Endothelial cell of umbilical vein (primary cell): ENCODE measurements around the gene GNB1. TPM values are rescaled to one million over a fixed set of nuclear protein-coding genes. Genes with fewer than 3 reads are reported as not detected.

Experiments
- BruUV-seq: library from RNA; stranded (reverse); fragments of 400-500 nt; replicated peaks from 2 replicates; lab custom pipeline; 2021; lab: Mats Ljungman, UMichigan
- CTCF ChIA-PET: fragments of 300-600, 350-600 bp; sonication (Branson Sonifier 250); formaldehyde crosslinking; loops from one replicate; lab custom pipeline; 2021; ENCODE audit warnings: antibody characterized with exemption, inconsistent platforms; lab: Charles Lee
- POLR2A ChIA-PET: fragments of 300-600, 350-600 bp; sonication (Branson Sonifier 250); formaldehyde crosslinking; loops from one replicate; lab custom pipeline; 2021; ENCODE audit warnings: antibody characterized with exemption, inconsistent platforms; lab: Charles Lee
- DNase-seq: peaks from one replicate; pipeline ENCODE4 v3.0.0-alpha.2; 2011; ENCODE audit warnings: low read depth, low spot score
- FAIRE-seq: peaks from 2 replicates; lab custom pipeline; 2011; peaks lifted over from hg19 to GRCh38; lab: Jason Lieb, UNC
- H2AFZ ChIP-seq: 2 replicates; pipeline ENCODE4 v1.6.0; 2012; ENCODE audit warnings: low read depth, low read length, control low read depth, inconsistent platforms
- H3K27ac ChIP-seq: 2 replicates; pipeline ENCODE4 v1.5.1; 2011; ENCODE audit warnings: low read depth, mild to moderate bottlenecking, control low read depth, low read length, moderate library complexity; ENCODE audit not compliant: insufficient read depth
- H3K27me3 ChIP-seq, 2 experiments: 2 replicates each; pipeline versions ENCODE4 v1.6.0 to v1.6.1; 2011; ENCODE audit warnings: low read length in 2 of 2, mixed read lengths in 1 of 2; ENCODE audit not compliant: control insufficient read depth in 2 of 2, insufficient read depth in 2 of 2
- H3K36me3 ChIP-seq, 2 experiments: 2 replicates in 1 of 2; 3 replicates in 1 of 2; pipeline ENCODE4 v1.5.1; 2011; ENCODE audit warnings: low read length in 2 of 2, mild to moderate bottlenecking in 1 of 2, moderate library complexity in 1 of 2; ENCODE audit not compliant: control insufficient read depth in 2 of 2, insufficient read depth in 2 of 2; ENCODE audit errors: extremely low read depth in 1 of 2
- H3K4me1 ChIP-seq: 3 replicates; pipeline ENCODE4 v1.5.1; 2011; ENCODE audit warnings: mild to moderate bottlenecking, low read length; ENCODE audit not compliant: control insufficient read depth, insufficient read depth; ENCODE audit errors: extremely low read depth
- H3K4me2 ChIP-seq: 2 replicates; pipeline ENCODE4 v1.6.1; 2011; ENCODE audit warnings: low read length, control low read depth, mixed read lengths; ENCODE audit not compliant: insufficient read depth
- H3K4me3 ChIP-seq, 3 experiments: fragments of 200-600 bp in 1 of 3; sonication (generic), shearing (Covaris generic) in 1 of 3; replicated peaks in 1 of 3; 2 replicates each; pipeline ENCODE4 v1.5.1; 2011 to 2016; ENCODE audit warnings: control low read depth in 3 of 3, low read length in 3 of 3, mild to moderate bottlenecking in 2 of 3, inconsistent platforms in 1 of 3, low read depth in 1 of 3, moderate library complexity in 1 of 3; ENCODE audit not compliant: insufficient read depth in 1 of 3
- H3K79me2 ChIP-seq: 2 replicates; pipeline ENCODE4 v1.6.0; 2012; ENCODE audit warnings: low read length, inconsistent platforms; ENCODE audit not compliant: control insufficient read depth, insufficient read depth
- H3K9ac ChIP-seq: replicated peaks from 2 replicates; pipeline ENCODE3; 2011; ENCODE audit warnings: low read length, control low read depth; ENCODE audit not compliant: insufficient read depth; ENCODE audit errors: extremely low read depth
- H3K9me1 ChIP-seq: replicated peaks from 3 replicates; pipeline ENCODE4 v1.6.0; 2011; ENCODE audit warnings: mild to moderate bottlenecking, low read length; ENCODE audit not compliant: control insufficient read depth, insufficient read depth; ENCODE audit errors: extremely low read depth
- H3K9me3 ChIP-seq: replicated peaks from 2 replicates; pipeline ENCODE4 v1.5.1; 2012; ENCODE audit warnings: low read length, inconsistent platforms; ENCODE audit not compliant: control insufficient read depth, insufficient read depth
- H4K20me1 ChIP-seq: replicated peaks from 2 replicates; pipeline ENCODE3; 2011; ENCODE audit warnings: mild to moderate bottlenecking, low read length; ENCODE audit not compliant: control insufficient read depth, insufficient read depth; ENCODE audit errors: extremely low read depth
- EZH2 ChIP-seq: IDR thresholded peaks from 2 replicates; pipeline ENCODE4 v1.6.1; 2012; ENCODE audit warnings: borderline replicate concordance, low read depth, mild to moderate bottlenecking, moderate library complexity, low read length, inconsistent platforms; ENCODE audit not compliant: severe bottlenecking
- FOS ChIP-seq: IDR thresholded peaks from 2 replicates; pipeline ENCODE4 v1.6.1; 2011; ENCODE audit warnings: mild to moderate bottlenecking, low read length, moderate library complexity, borderline replicate concordance; ENCODE audit not compliant: insufficient read depth
- POLR2AphosphoS5 ChIP-seq: IDR thresholded peaks from 2 replicates; pipeline ENCODE4 v1.6.1; 2012; ENCODE audit warnings: low read depth, mild to moderate bottlenecking, control low read depth, low read length, moderate library complexity; ENCODE audit not compliant: insufficient read depth
- dilution Hi-C: fragments of 300-500 bp; cut with MboI; formaldehyde crosslinking; loops from one replicate; pipeline ENCODE4 v1.15.0; 2019; ENCODE audit warnings: low sequenced_read_pairs; ENCODE audit not compliant: extremely low pct_ligation_motif_present
- intact Hi-C: fragments of 100-400 bp; cut with micrococcal nuclease; formaldehyde crosslinking; loops from one replicate; pipeline ENCODE4 v1.10.0; 2022
- polyA plus RNA-seq, 4 experiments: library from polyadenylated mRNA; depleted of rRNA in 3 of 4; stranded (reverse) in 3 of 4; unstranded in 1 of 4; fragments of >200 nt; gene quantifications; 2 replicates each; pipeline versions ENCODE4 v1.2.1 to v1.2.3, GENCODE V29; 2011 to 2012; ENCODE audit warnings: missing spikeins in 1 of 4
- total RNA-seq: library from RNA; stranded (reverse); gene quantifications from 2 replicates; pipeline ENCODE4 v1.2.3, GENCODE V29; 2021
- TF ChIP-seq, protein P1 (sequence below): IDR thresholded peaks from 2 replicates; pipeline ENCODE4 v1.6.1; 2011; ENCODE audit not compliant: insufficient read depth, insufficient read length
- TF ChIP-seq, protein P2 (sequence below), 2 donors: IDR thresholded peaks; 1 replicate in 1 of 2; 2 replicates in 1 of 2; pipeline ENCODE4 v1.5.1; 2011; ENCODE audit warnings: low read length in 2 of 2, mild to moderate bottlenecking in 2 of 2, moderate library complexity in 2 of 2, control low read depth in 1 of 2, inconsistent platforms in 1 of 2, low read depth in 1 of 2; ENCODE audit not compliant: insufficient read depth in 1 of 2; ENCODE audit errors: extremely low read depth in 1 of 2

The GNB1 gene
- total and polyA plus RNA-seq, 2 donors (not counting 3 experiments of a cell fraction or from before 2014, with no cell fraction given): 501 to 529 TPM

DNA sequence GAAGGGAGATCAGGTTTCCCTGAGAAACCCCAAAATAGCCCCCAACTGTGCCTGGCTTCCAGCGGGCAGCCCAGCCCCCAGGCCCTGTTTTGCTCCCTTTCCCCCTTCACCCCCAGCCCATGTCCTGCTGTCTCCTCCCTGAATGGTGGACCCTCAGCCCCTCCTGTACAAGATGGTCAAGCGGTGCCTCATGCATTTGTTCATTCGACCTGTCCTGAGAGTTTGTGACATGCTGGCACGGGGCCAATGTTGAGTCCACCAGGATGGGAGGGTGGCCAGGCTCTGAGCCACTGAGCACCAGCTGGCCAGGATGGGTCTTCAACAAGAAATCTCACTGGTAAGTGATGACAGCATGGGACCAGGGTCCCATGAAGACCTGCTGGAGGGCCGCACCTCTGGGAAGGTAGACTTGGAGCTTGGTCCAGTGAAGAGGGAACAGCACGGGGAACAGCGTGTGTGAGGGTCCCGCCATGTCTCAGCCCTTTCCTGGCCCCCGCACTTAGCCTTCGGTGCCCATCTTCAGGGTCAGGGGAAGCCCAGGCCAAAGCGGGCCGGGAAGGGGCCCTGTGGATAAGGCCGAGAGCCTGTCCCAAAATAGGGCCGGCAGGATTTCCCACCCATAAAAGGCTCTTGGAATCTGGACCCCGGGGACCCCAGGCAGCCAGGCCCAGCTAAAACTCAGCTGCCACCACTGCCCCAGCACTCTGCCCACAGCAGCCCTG is 24.2 kb upstream of the GNB1 start, which contains the start of gene CALML6:
CALML6 (plus strand) TSS at position 290 of the 722 bp plus-strand sequence; CDS start at position 311, 21 bp downstream.
- FAIRE-seq (no peak), DNase-seq (no peak)
- no peak within 1 kb of the TSS for H3K4me3 ChIP-seq
- intact Hi-C loops: loop anchor here (10.0 kb wide), 1 partner anchor 220 kb away; no protein-coding TSS in a partner anchor
- no peaks in the 10 kb centered on the region for H3K9me3 ChIP-seq
- no peaks in the 10 kb centered on the region for H3K36me3 ChIP-seq
- TF ChIP-seq FOS: no peak
- TF ChIP-seq, protein P1, sequence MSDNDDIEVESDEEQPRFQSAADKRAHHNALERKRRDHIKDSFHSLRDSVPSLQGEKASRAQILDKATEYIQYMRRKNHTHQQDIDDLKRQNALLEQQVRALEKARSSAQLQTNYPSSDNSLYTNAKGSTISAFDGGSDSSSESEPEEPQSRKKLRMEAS: no peak
- TF ChIP-seq, protein P2, sequence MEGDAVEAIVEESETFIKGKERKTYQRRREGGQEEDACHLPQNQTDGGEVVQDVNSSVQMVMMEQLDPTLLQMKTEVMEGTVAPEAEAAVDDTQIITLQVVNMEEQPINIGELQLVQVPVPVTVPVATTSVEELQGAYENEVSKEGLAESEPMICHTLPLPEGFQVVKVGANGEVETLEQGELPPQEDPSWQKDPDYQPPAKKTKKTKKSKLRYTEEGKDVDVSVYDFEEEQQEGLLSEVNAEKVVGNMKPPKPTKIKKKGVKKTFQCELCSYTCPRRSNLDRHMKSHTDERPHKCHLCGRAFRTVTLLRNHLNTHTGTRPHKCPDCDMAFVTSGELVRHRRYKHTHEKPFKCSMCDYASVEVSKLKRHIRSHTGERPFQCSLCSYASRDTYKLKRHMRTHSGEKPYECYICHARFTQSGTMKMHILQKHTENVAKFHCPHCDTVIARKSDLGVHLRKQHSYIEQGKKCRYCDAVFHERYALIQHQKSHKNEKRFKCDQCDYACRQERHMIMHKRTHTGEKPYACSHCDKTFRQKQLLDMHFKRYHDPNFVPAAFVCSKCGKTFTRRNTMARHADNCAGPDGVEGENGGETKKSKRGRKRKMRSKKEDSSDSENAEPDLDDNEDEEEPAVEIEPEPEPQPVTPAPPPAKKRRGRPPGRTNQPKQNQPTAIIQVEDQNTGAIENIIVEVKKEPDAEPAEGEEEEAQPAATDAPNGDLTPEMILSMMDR (IDR thresholded peaks at IDR 0.05; ENCODE audit: extremely low read depth in 1 of 2, insufficient read depth in 1 of 2, low read depth in 1 of 2, low read length in 2 of 2): no peak
- no peak for TF ChIP-seq EZH2
- TF ChIP-seq POLR2AphosphoS5: no peak
- POLR2A ChIA-PET: no interaction called here
- BruUV-seq: no TSS peak
- no peaks in the 10 kb centered on the region for H3K27me3 ChIP-seq
- H4K20me1 ChIP-seq: no peaks in the 10 kb centered on the region
- no peaks in the 10 kb centered on the region for H3K79me2 ChIP-seq
- dilution Hi-C loops: no loop called here
- no peak within 1 kb of the TSS for H3K27ac ChIP-seq
- CTCF ChIA-PET: interaction anchor here (1.4 kb wide), 1 partner anchor 9 kb away, joined by 5 read pairs; no protein-coding TSS in a partner anchor
- no peak within 1 kb of the TSS for H3K4me2 ChIP-seq
- H3K4me1 ChIP-seq: peaks cover 5% of the 10 kb centered on the region
- H2AFZ ChIP-seq: no peak within 1 kb of the TSS
- H3K9me1 ChIP-seq: no peaks in the 10 kb centered on the region
- H3K9ac ChIP-seq: no peak within 1 kb of the TSS
